Ishikawa (cell line): ENCODE data around the gene DDI2.

Source experiments
- CEBPB ChIP-seq: IDR thresholded peaks from 2 replicates; pipeline ENCODE4 v1.6.1; 2012
- CREB1 ChIP-seq: IDR thresholded peaks from 2 replicates; pipeline ENCODE4 v1.6.1; 2012; ENCODE audit warnings: low read depth
- EGR1 ChIP-seq: IDR thresholded peaks from 2 replicates; pipeline ENCODE4 v1.6.1; 2012
- EP300 ChIP-seq: IDR thresholded peaks from 2 replicates; pipeline ENCODE4 v1.6.1; 2012; ENCODE audit warnings: borderline replicate concordance
- FOXM1 ChIP-seq: IDR thresholded peaks from 2 replicates; pipeline ENCODE4 v1.6.1; 2012; ENCODE audit warnings: low read depth, borderline replicate concordance
- MAX ChIP-seq: IDR thresholded peaks from 2 replicates; pipeline ENCODE4 v1.6.1; 2012
- NFIC ChIP-seq: IDR thresholded peaks from 2 replicates; pipeline ENCODE4 v1.6.1; 2012
- RAD21 ChIP-seq: IDR thresholded peaks from 2 replicates; pipeline ENCODE4 v1.6.1; 2012; ENCODE audit warnings: low read depth
- REST ChIP-seq: IDR thresholded peaks from 2 replicates; pipeline ENCODE4 v1.6.1; 2012; ENCODE audit warnings: low read depth, mild to moderate bottlenecking
- TAF1 ChIP-seq: IDR thresholded peaks from 2 replicates; pipeline ENCODE4 v1.6.1; 2012; ENCODE audit warnings: low read depth, mild to moderate bottlenecking
- TCF12 ChIP-seq: IDR thresholded peaks from 2 replicates; pipeline ENCODE4 v1.6.1; 2012; ENCODE audit warnings: low read depth
- TEAD4 ChIP-seq: IDR thresholded peaks from 2 replicates; pipeline ENCODE4 v1.6.1; 2012
- USF1 ChIP-seq: IDR thresholded peaks from 2 replicates; pipeline ENCODE4 v1.6.1; 2012
- YY1 ChIP-seq: IDR thresholded peaks from 2 replicates; pipeline ENCODE4 v1.6.1; 2012; ENCODE audit warnings: low read depth
- ZBTB7A ChIP-seq: IDR thresholded peaks from 2 replicates; pipeline ENCODE4 v1.6.1; 2012; ENCODE audit warnings: low read depth

DDI2 gene

GRCh38 chr1:15603050-15603965 lies 13.9 kb upstream of the DDI2 start:
- TF ChIP-seq FOXM1 (no peak), TAF1 (peak; percentile 66), TEAD4 (peak; percentile 52), MAX (peak; percentile 100), NFIC (peak; percentile 43; the same call in 1 of the 2 replicates), ZBTB7A (no peak), CEBPB (peak; percentile 66), EGR1 (no peak), USF1 (peak; percentile 100), CREB1 (no peak), TCF12 (peak; percentile 68), REST (no peak), YY1 (no peak), EP300 (no peak), RAD21 (no peak)

GRCh38 chr1:15605398-15606383 lies 11.6 kb upstream of the DDI2 start:
- no peak for TF ChIP-seq TAF1
- no peak for TF ChIP-seq TEAD4
- no peak for TF ChIP-seq EP300
- TF ChIP-seq NFIC, result no peak
- no peak for TF ChIP-seq FOXM1
- TF ChIP-seq CREB1, result no peak
- no peak for TF ChIP-seq USF1
- TF ChIP-seq TCF12, result no peak
- no peak for TF ChIP-seq MAX

GRCh38 chr1:15609631-15610030 lies 7.6 kb upstream of the DDI2 start:
- no peak for TF ChIP-seq TCF12
- TF ChIP-seq MAX, result no peak
- TF ChIP-seq EGR1, result no peak
- no peak for TF ChIP-seq REST
- no peak for TF ChIP-seq EP300
- no peak for TF ChIP-seq RAD21
- no peak for TF ChIP-seq TAF1
- no peak for TF ChIP-seq FOXM1
- TF ChIP-seq TEAD4, result no peak

- TF ChIP-seq REST, result no peak
- no peak for TF ChIP-seq CEBPB
- TF ChIP-seq MAX, result no peak
- TF ChIP-seq YY1, result no peak
- no peak for TF ChIP-seq ZBTB7A
- TF ChIP-seq FOXM1, result no peak
- no peak for TF ChIP-seq TAF1
- no peak for TF ChIP-seq TCF12
- no peak for TF ChIP-seq USF1
- no peak for TF ChIP-seq TEAD4
These were observed 7.1 kb upstream of the DDI2 start for GRCh38 chr1:15610167-15610566.
